Esophagus (tissue), 2 donors: ENCODE data around the gene OVCA2. TPM values are rescaled to one million over a fixed set of nuclear protein-coding genes. Genes with fewer than 3 reads are reported as not detected.
A peak's percentile ranks its signal among the peaks of the same experiment; 100 is the strongest.

Experiments
- H3K27ac ChIP-seq, 2 donors: one replicate each; pipeline ENCODE4 v1.5.1; 2013; ENCODE audit warnings: low read depth in 2 of 2, mild to moderate bottlenecking in 2 of 2, inconsistent platforms in 1 of 2, low read length in 1 of 2, moderate library complexity in 1 of 2
- H3K27me3 ChIP-seq, 2 donors: one replicate each; pipeline ENCODE4 v1.6.1; 2013; ENCODE audit warnings: low read length in 2 of 2, control low read depth in 1 of 2, mild to moderate bottlenecking in 1 of 2; ENCODE audit not compliant: insufficient read depth in 2 of 2, control insufficient read depth in 1 of 2
- H3K36me3 ChIP-seq, 2 donors: one replicate each; pipeline ENCODE4 v1.6.1; 2013; ENCODE audit warnings: low read length in 1 of 2; ENCODE audit not compliant: control insufficient read depth in 2 of 2, insufficient read depth in 2 of 2
- H3K4me1 ChIP-seq, 2 donors: one replicate each; pipeline ENCODE4 v1.6.1; 2013; ENCODE audit warnings: low read length in 1 of 2; ENCODE audit not compliant: control insufficient read depth in 2 of 2, insufficient read depth in 2 of 2
- H3K4me3 ChIP-seq, 2 donors: one replicate each; pipeline ENCODE4 v1.5.1; 2013; ENCODE audit warnings: low read length in 2 of 2, mild to moderate bottlenecking in 2 of 2, low read depth in 1 of 2, moderate library complexity in 1 of 2
- H3K9me3 ChIP-seq, 2 donors: one replicate each; pipeline ENCODE4 v1.6.1; 2013; ENCODE audit warnings: mild to moderate bottlenecking in 2 of 2, low read depth in 1 of 2, low read length in 1 of 2, moderate library complexity in 1 of 2; ENCODE audit not compliant: control insufficient read depth in 2 of 2, insufficient read depth in 1 of 2
- WGBS, 2 donors: extraction: QIAGEN DNeasy Blood & Tissue Kit; methylation state at CpG; one replicate each; pipeline ENCODE4 v1.1.7; 2013; 5-methylcytosine and 5-hydroxymethylcytosine counted together
- polyA plus RNA-seq, 2 donors: library from polyadenylated mRNA; stranded (reverse); fragments of 200-250 nt; gene quantifications; one replicate each; pipeline ENCODE4 v1.2.3, GENCODE V29; 2013
- donor health status: healthy with polysubstance abuse.
- donor health status: Bipolar disorder and iron deficiency.

OVCA2 gene
- polyA plus RNA-seq, 2 donors = 38.4 to 55.6 TPM

DNA sequence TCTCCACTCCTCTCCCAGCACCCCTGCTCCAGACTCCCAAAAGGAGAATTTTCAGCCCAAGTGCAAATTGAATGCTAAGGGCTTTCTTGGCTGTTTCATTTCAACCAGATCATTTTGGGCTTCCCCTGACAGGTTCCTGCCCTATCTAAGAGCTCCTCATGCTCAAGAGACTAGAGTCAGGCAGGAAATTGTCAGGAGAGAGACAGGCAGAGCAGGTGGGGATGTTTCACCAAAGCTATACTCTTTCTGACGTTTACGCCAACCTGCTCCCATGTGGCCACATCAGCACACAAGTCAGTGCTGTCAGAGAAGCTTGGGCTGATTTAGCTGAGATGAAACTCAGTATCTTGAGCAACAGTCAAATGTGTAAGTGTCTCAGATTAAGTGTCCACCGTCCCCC lies 44.5 kb downstream of the OVCA2 start:
- H3K36me3 ChIP-seq = peaks cover 3 to 20% of the 10 kb centered on the region in 2 donors
- H3K27me3 ChIP-seq = no peaks in the 10 kb centered on the region
- no peak overlapping the region for H3K4me3 ChIP-seq
- 71 to 75% methylated on average over 3 of the region's 3 CpGs for WGBS, 2 donors
- peak overlapping the region in 1 of 2 donors; percentile 38 for H3K27ac ChIP-seq
- no peaks in the 10 kb centered on the region for H3K9me3 ChIP-seq
- H3K4me1 ChIP-seq = peaks cover 10 to 24% of the 10 kb centered on the region in 2 donors

DNA sequence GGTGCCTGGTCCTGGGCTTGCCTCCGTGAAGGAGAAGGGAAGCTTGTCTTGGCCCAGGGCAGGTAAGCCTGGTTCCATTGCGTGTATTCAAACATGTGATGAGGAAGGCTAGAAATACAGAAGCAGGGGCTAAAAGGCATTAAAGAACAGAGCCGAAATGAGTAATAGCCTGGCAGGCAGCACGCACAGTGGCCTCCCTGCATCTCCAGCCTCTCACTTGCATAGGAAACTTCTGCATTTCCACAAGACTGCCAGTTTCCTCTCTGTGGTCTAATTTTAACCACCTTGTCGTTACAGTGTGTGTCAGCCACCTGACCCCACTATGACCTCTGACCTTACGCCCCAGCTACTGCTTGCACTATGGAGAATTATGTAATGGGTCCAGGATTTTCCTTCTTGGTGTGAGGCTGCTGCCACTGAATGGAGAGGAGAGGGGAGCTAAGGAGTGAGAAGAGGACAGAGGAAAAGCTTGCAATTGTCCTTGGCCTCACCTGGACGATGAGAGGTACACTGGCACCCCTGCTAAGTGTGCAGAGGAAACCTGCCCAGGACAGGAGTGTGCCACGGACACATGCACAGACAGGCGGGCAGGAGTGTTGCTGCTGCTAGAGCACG lies 45.9 kb downstream of the OVCA2 start:
- Histone ChIP-seq H3K27ac (peak overlapping the region; percentile 25 to 53), H3K36me3 (peaks cover 0 to 10% of the 10 kb centered on the region in 2 donors), H3K9me3 (no peaks in the 10 kb centered on the region), H3K27me3 (no peaks in the 10 kb centered on the region), H3K4me3 (no peak overlapping the region), H3K4me1 (peaks cover 10 to 24% of the 10 kb centered on the region in 2 donors)
- whole genome bisulfite sequencing, 2 donors = 59 to 62% methylated on average over 10 of the region's 10 CpGs

DNA sequence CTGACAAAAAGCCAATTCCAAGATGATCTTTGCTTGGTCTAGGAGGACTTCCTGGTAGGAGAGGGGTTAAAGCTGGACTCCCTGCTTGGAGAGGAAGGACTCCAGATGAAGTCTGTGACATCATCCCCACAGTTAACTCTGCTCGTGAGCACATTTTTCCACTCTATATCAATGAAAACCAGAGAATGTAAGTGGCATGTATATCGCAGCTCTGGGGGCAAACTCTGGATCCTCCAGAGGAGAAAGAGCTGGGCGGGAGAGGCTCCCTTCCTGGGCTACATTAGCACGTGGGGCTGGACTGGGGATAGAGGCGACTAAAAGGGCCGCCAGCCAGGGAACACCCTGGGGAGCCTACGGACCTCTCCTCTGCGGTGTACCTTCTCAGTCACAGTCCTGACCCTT lies 47.2 kb downstream of the OVCA2 start:
- 56 to 57% methylated on average over 8 of the region's 8 CpGs for WGBS, 2 donors
- H3K36me3 ChIP-seq = peaks cover 0 to 10% of the 10 kb centered on the region in 2 donors

GRCh38 chr17:2090210-2090641 lies 48.4 kb downstream of the OVCA2 start:
- Histone ChIP-seq H3K9me3 (no peaks in the 10 kb centered on the region), H3K4me3 (no peak overlapping the region), H3K4me1 (peaks cover 10% of the 10 kb centered on the region in 2 donors), H3K36me3 (peaks cover 0 to 10% of the 10 kb centered on the region in 2 donors), H3K27me3 (no peaks in the 10 kb centered on the region), H3K27ac (peak overlapping the region; percentile 65 to 75)
- WGBS, 2 donors = 70 to 77% methylated on average over 9 of the region's 9 CpGs

More for the DNA sequence above, 47.2 kb downstream of the OVCA2 start:
- peak overlapping the region; percentile 75 to 82 for H3K27ac ChIP-seq
- H3K4me3 ChIP-seq = no peak overlapping the region
- no peaks in the 10 kb centered on the region for H3K27me3 ChIP-seq
- peaks cover 9 to 17% of the 10 kb centered on the region in 2 donors for H3K4me1 ChIP-seq
- H3K9me3 ChIP-seq = no peaks in the 10 kb centered on the region

GRCh38 chr17:2090804-2091534 lies 49.1 kb downstream of the OVCA2 start:
- peaks cover 0 to 6% of the 10 kb centered on the region in 2 donors for H3K36me3 ChIP-seq
- 53 to 67% methylated on average over 2 of the region's 2 CpGs for WGBS, 2 donors
- H3K27me3 ChIP-seq = no peaks in the 10 kb centered on the region
- peaks cover 5 to 10% of the 10 kb centered on the region in 2 donors for H3K4me1 ChIP-seq
- H3K9me3 ChIP-seq = no peaks in the 10 kb centered on the region
- no peak overlapping the region for H3K4me3 ChIP-seq
- peak overlapping the region; percentile 4 to 50 for H3K27ac ChIP-seq

- Histone ChIP-seq H3K27me3 (no peaks in the 10 kb centered on the region), H3K4me3 (no peak overlapping the region), H3K9me3 (no peaks in the 10 kb centered on the region), H3K4me1 (peaks cover 5 to 7% of the 10 kb centered on the region in 2 donors), H3K36me3 (peaks cover 0 to under 1% of the 10 kb centered on the region in 2 donors), H3K27ac (no peak overlapping the region)
- 90 to 94% methylated on average over 4 of the region's 4 CpGs for WGBS, 2 donors
Observed at GRCh38 chr17:2092253-2092652, 50.4 kb downstream of the OVCA2 start.

Other genes with a start within 250 kb of the OVCA2 start
- gene SMYD4, start 212.1 kb upstream of the OVCA2 start, polyA plus RNA-seq = 1 to 10 TPM; 2.1 to 4.0 TPM
- gene RPA1, start 212.0 kb upstream of the OVCA2 start, polyA plus RNA-seq = 10 to 100 TPM in 1 of 2 donors, 1 to 10 TPM in 1; 8.6 to 33.7 TPM
- gene RTN4RL1, start 16.7 kb upstream of the OVCA2 start, polyA plus RNA-seq = 1 to 10 TPM in 1 of 2 donors, under 1 TPM in 1; 0.89 to 2.0 TPM
- gene DPH1, start 11.9 kb upstream of the OVCA2 start, polyA plus RNA-seq = 10 to 100 TPM; 18.8 to 21.0 TPM
- gene HIC1, start 13.1 kb downstream of the OVCA2 start, polyA plus RNA-seq = 1 to 10 TPM; 1.4 to 1.6 TPM